ENCODE measurements around the gene EIF2D. TPM values are rescaled to one million over a fixed set of nuclear protein-coding genes. Genes with fewer than 3 reads are reported as not detected.

The EIF2D gene
- total and polyA plus RNA-seq, 2 of the 8 experiments (the other 6 are each of a cell fraction or from before 2014, with no cell fraction given): 36.1 to 37.1 TPM

GRCh38 chr1:206565995-206566394, 46.3 kb downstream of the EIF2D start:
- Histone ChIP-seq H4K20me1 (replicated peaks in 1 of 2; ENCODE audit: control insufficient read depth in 1 of 2, insufficient read depth in 2 of 2, low read length in 2 of 2) (no peaks in the 10 kb centered on the region), H2AFZ (ENCODE audit: low read length) (no peak overlapping the region), H3K79me1 (ENCODE audit: low read depth, low read length) (no peaks in the 10 kb centered on the region), H3K27ac (ENCODE audit: low read depth, low read length) (no peak overlapping the region), H3K23me2 (ENCODE audit: low read depth, low read length) (no peaks in the 10 kb centered on the region), H3K9me3 (ENCODE audit: insufficient read depth in 2 of 2, low read depth in 1 of 2, low read length in 1 of 2) (no peaks in the 10 kb centered on the region), H4K8ac (ENCODE audit: extremely low read depth, insufficient read depth, low read length) (no peak overlapping the region), H3K14ac (ENCODE audit: insufficient read length) (no peak overlapping the region), H3K23ac (ENCODE audit: insufficient read length) (no peak overlapping the region), H3K4me3 (ENCODE audit: extremely low read depth in 1 of 4, insufficient read depth in 2 of 4, low read depth in 3 of 4, low read length in 4 of 4) (no peak overlapping the region), H3K4me1 (replicated peaks in 1 of 4; ENCODE audit: control insufficient read depth in 3 of 4, insufficient read depth in 4 of 4, low read length in 3 of 4) (peaks cover 1 to 5% (median 2%) of the 10 kb centered on the region in 4 experiments; a peak in 4 of 7 replicates), H3K18ac (ENCODE audit: extremely low read depth, low read length) (no peak overlapping the region), H3K79me2 (ENCODE audit: control insufficient read depth in 1 of 2, insufficient read depth in 2 of 2, low read length in 2 of 2) (no peaks in the 10 kb centered on the region), H3K4me2 (ENCODE audit: insufficient read depth in 1 of 2, low read depth in 2 of 2, low read length in 2 of 2) (no peak overlapping the region), H2BK12ac (ENCODE audit: low read depth, low read length) (no peak overlapping the region), H3K4ac (replicated peaks; ENCODE audit: insufficient read length, low read depth, low read length) (no peak overlapping the region), H3K36me3 (ENCODE audit: control insufficient read depth in 2 of 4, insufficient read depth in 4 of 4, low read length in 3 of 4) (no peaks in the 10 kb centered on the region), H2BK20ac (ENCODE audit: low read length) (no peak overlapping the region), H3K56ac (replicated peaks; ENCODE audit: insufficient read length, low read depth, low read length) (no peak overlapping the region), H3K27me3 (replicated peaks in 1 of 4; ENCODE audit: control insufficient read depth in 3 of 4, extremely low read depth in 1 of 4, insufficient read depth in 3 of 4, low read length in 3 of 4) (no peaks in the 10 kb centered on the region), H3K9ac (replicated peaks in 1 of 4; ENCODE audit: extremely low read depth in 1 of 4, low read depth in 3 of 4, low read length in 3 of 4) (no peak overlapping the region), H2BK5ac (ENCODE audit: low read depth, low read length) (no peak overlapping the region), H2AK5ac (ENCODE audit: low read depth, low read length) (no peak overlapping the region), H4K91ac (replicated peaks; ENCODE audit: insufficient read length, low read length) (no peak overlapping the region), H2BK120ac (replicated peaks; ENCODE audit: low read depth, low read length) (no peak overlapping the region), H4K5ac (ENCODE audit: insufficient read length, low read depth, low read length) (no peak overlapping the region), H2BK15ac (ENCODE audit: low read length) (no peak overlapping the region)
- CTCF ChIA-PET (ENCODE audit: partially characterized antibody): interaction anchor here (0.9 to 6.5 kb wide), 9 partner anchors 10 to 89 kb away, joined by 3 to 38 read pairs (median 8); no protein-coding TSS in a partner anchor
- no peak for DNase-seq (ENCODE audit: low read depth in 1 of 2, low spot score in 2 of 2)
- 92% methylated on average over 4 of the region's 4 CpGs; no CpG with 5 or more reads in 1 of the 2 experiments for WGBS, 2 experiments (ENCODE audit: extremely low coverage in 1 of 2, insufficient coverage in 1 of 2, insufficient read length in 1 of 2, insufficient replicate concordance in 2 of 2, low coverage in 1 of 2, low lambda C conversion rate in 2 of 2, missing lambda C conversion rate in 1 of 2)
- POLR2A ChIA-PET (ENCODE audit: partially characterized antibody): interaction anchor here (1.0 to 1.7 kb wide), 2 partner anchors 15 to 20 kb away, joined by 3 read pairs; no protein-coding TSS in a partner anchor
- TF ChIP-seq NRF1 (IDR thresholded peaks at IDR 0.05; ENCODE audit: low read depth, low read length): no peak
- no peak for TF ChIP-seq EGR1 (IDR thresholded peaks at IDR 0.05; ENCODE audit: borderline replicate concordance, low read depth, low read length)
- no peak for TF ChIP-seq MAX (IDR thresholded peaks at IDR 0.05)
- TF ChIP-seq SUZ12 (IDR thresholded peaks at IDR 0.05; ENCODE audit: low read length): no peak
- no peak for TF ChIP-seq TAF1 (IDR thresholded peaks at IDR 0.05; ENCODE audit: low read depth, low read length)
- no peak for TF ChIP-seq CHD1 (IDR thresholded peaks at IDR 0.05; ENCODE audit: low read depth, low read length)
- FAIRE-seq: no peak

Measured in H1 (cell line).